Stimulated activated naive CD4-positive, alpha-beta T cell treated with Interleukin-2 at 50 U/mL for 16 hours (primary cell): ENCODE data around the gene PRAMEF25.
"Not testable (repeated sequence)": the region's sequence is repeated elsewhere in the genome, so short reads cannot be mapped to it uniquely, and the experiment has no call there.

Experiments used
- DNase-seq: peaks from one replicate; lab custom pipeline; 2025; lab: John Stamatoyannopoulos, UW

Gene PRAMEF25

DNA sequence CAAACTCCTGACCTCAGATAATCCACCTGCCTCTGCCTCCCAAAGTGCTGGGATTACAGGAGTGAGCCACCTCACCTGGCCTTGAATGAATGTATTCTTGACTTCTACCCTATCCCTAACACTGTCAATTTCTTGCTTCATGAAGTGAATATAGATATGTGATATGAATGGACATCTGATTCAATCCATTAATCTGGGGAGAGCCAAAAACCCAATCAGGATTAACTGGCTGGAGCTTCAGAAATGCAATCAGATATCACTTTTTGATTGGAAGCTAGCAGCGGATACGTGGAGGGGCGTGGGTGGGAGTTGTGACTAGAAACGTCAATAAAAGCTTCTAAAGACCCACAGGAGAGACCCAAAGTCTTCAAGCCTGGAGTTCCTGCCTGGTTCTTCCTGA, at the start of gene PRAMEF25:
Gene PRAMEF25, plus strand, starts transcription at position 301 of the 400 bp plus-strand sequence. CDS start 2,920 bp downstream, outside the sequence.
- not testable (repeated sequence) for DNase-seq

GRCh38 chr1:13056475-13056874, 14.1 kb upstream of the PRAMEF25 start, which contains the start of gene PRAMEF27:
PRAMEF27 (minus strand) TSS chr1:13056575; CDS start chr1:13053659, 2,916 bp downstream.
- not testable (repeated sequence) for DNase-seq

GRCh38 chr1:13116754-13117153, 46.2 kb downstream of the PRAMEF25 start, which contains the start of gene HNRNPCL2:
HNRNPCL2 (minus strand) TSS chr1:13116854; CDS start chr1:13116400, 454 bp downstream.
- not testable (repeated sequence) for DNase-seq
